GM13977 (cell line): Measurements from ENCODE around the gene TMTC1.

Experiments
- DNase-seq: peaks from one replicate; pipeline ENCODE4 v3.0.0; 2012; ENCODE audit warnings: low spot score
- CTCF ChIP-seq: IDR thresholded peaks from 2 replicates; pipeline ENCODE4 v1.5.1; 2012; ENCODE audit warnings: mild to moderate bottlenecking, control low read depth; ENCODE audit not compliant: insufficient read depth; ENCODE audit errors: extremely low read depth, missing control alignments
- in situ Hi-C: fragments of 300-500 bp; cut with MboI; formaldehyde crosslinking; loops from one replicate; pipeline ENCODE4 v1.12.0; 2022; ENCODE audit warnings: low sequenced_read_pairs, low pct_unique_long_range_greater_than_20kb, mixed read lengths, inconsistent platforms; ENCODE audit not compliant: unreplicated experiment

The TMTC1 gene

DNA sequence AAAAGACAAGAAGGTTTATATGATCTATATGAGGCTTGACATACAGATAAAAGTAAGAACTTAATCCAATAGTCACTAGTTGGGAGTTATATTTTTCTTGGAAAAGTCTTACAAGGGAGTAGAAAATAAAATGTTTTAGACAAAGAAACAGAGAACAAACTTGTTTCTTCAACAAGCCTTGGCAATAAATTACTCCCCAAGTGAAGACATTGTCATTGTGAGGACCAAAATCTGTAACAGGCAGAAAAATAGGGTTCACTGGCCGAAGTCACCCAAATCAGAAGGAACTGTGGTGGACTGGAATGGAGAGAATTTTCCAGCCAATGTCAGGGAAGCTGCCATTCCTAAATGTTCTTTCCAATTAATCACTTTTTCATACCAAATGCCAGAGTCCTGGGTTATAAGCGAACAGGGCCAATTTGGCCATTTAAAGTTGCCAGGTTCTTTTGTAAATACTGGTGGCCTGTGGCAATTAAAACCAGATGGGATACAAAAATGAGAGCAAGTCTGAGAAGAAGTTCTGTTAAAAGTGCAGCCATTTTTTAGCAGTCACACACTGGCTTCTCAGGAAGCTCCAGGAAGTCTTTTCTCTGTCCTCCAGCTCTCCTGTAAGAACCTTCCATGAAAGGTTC is 168.9 kb downstream of the TMTC1 start:
- in situ Hi-C loops: no loop called here
- TF ChIP-seq CTCF: no peak
- DNase-seq: no peak

GRCh38 chr12:29612912-29613311 is 170.8 kb downstream of the TMTC1 start:
- no peak for TF ChIP-seq CTCF
- no peak for DNase-seq
- in situ Hi-C loops: no loop called here

DNA sequence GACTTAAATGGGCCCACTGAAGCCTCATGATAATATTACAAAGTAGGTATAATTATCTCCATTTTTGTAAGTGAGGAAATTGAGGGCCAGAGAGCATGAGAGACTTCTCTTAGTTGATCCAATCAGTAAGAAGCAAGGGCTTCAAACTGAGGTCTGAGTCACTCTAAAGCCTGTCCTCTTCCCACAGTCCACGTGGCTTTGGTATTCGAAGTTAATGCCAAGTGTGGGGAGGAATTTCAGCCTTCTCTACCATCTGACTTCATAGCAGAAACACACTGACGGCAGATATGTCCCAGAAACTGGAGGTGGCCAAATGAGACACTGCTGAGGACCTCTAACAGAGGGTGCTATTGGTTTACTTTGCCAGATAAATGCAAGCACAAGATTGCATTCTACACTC is 171.8 kb downstream of the TMTC1 start:
- no peak for TF ChIP-seq CTCF
- in situ Hi-C loops: no loop called here
- no peak for DNase-seq

- no peak for DNase-seq
- no peak for TF ChIP-seq CTCF
- in situ Hi-C loops: no loop called here
These were observed 173.1 kb downstream of the TMTC1 start for GRCh38 chr12:29610473-29611170.

DNA sequence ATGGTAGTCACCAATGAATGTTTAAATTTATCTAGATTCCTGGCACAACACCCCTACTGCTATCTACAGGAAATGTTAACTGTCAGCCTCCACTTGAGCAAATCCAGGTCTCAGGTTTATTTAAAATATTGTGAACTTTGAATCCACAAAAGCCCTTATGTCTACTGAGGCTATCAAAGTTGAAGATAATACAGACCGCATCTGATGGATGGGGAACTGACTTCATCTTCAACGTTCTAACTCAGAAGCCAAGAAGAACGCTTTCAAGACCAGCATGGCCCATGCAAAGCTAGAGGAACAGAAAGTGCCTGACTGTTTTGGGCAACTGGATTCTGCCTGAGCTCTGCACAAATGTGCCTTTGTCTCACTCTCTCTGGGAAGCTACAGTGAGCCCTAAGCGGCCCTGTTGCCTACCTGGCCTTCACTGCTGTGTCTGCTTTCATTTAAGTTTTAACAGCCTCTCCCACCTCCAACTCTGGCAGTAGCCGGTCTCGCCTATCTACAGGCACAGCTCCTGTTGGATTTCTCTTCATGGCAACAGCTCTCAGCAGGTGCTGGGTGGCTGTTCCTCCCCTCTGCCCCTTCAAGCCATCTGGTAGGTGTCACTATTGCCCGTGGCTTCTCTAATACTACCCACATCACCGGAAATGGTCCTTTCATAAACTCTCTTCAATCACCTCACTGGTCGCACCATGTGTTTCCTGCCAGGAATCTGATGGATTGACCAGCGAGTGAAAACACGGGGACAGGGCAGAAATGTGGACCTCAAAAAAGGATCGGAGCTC is 174.1 kb downstream of the TMTC1 start:
- TF ChIP-seq CTCF: no peak
- DNase-seq: no peak
- in situ Hi-C loops: no loop called here

GRCh38 chr12:29608581-29608980 is 175.2 kb downstream of the TMTC1 start:
- in situ Hi-C loops: no loop called here
- DNase-seq: no peak

More at GRCh38 chr12:29608581-29608980, 175.2 kb downstream of the TMTC1 start:
- TF ChIP-seq CTCF: no peak
